DND-41 (cell line): ENCODE data around the gene CCDC91.

Experiments used
- CTCF ChIP-seq: IDR thresholded peaks from 2 replicates; pipeline ENCODE4 v1.5.1; 2012; ENCODE audit warnings: borderline replicate concordance, low read length, moderate library complexity, mild to moderate bottlenecking; ENCODE audit not compliant: poor library complexity, severe bottlenecking; ENCODE audit errors: extremely low read depth
- EZH2 ChIP-seq: IDR thresholded peaks from 3 replicates; pipeline ENCODE4 v1.6.1; 2012; ENCODE audit warnings: borderline replicate concordance, low read depth, mild to moderate bottlenecking, moderate library complexity, low read length, inconsistent platforms; ENCODE audit not compliant: severe bottlenecking

- TF ChIP-seq CTCF (no peak), EZH2 (no peak)
These were observed 368.0 kb downstream of the CCDC91 start for GRCh38 chr12:28558250-28558649.
